Measurements from ENCODE around the gene ECE2. TPM values are rescaled to one million over a fixed set of nuclear protein-coding genes. Genes with fewer than 3 reads are reported as not detected.

Gene ECE2
- total and polyA plus RNA-seq, 8 donors = 0.45 to 2.9 TPM; not detected in 6

DNA sequence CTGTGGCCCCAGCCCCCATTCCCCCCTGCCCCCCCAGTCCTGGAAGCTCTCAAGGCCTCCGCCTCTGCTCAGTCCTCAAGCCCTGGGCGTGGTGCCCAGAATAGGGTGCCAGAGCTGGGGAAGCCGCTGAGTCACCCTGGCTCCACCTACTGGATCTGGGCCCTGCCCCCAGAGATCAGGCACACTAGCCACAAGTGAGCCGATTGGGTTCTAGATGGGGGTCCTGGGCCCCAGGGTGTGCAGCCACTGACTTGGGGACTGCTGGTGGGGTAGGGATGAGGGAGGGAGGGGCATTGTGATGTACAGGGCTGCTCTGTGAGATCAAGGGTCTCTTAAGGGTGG is 44.3 kb downstream of the ECE2 start:
- intact Hi-C loops (cut with DNase I; ENCODE audit: low total_unique reads) = no loop called here

DNA sequence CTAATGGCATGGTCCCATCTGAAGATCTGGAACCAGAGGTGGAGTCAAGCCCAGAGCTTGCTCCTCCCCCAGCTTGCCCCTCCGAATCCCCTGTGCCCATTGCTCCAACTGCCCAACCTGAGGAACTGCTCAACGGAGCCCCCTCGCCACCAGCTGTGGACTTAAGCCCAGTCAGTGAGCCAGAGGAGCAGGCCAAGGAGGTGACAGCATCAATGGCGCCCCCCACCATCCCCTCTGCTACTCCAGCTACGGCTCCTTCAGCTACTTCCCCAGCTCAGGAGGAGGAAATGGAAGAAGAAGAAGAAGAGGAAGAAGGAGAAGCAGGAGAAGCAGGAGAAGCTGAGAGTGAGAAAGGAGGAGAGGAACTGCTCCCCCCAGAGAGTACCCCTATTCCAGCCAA is 45.8 kb downstream of the ECE2 start:
- H3K36me3 ChIP-seq = peaks cover 69 to 95% (median 84%) of the 10 kb centered on the region in 4 donors
- DNase-seq = no peak
- H3K4me3 ChIP-seq = no peak overlapping the region
- no peak for TF ChIP-seq POLR2A (IDR thresholded peaks at IDR 0.05)
- no peak for TF ChIP-seq EP300 (IDR thresholded peaks at IDR 0.05)
- TF ChIP-seq POLR2AphosphoS5 (IDR thresholded peaks at IDR 0.05) = no peak
- TF ChIP-seq, protein P1, sequence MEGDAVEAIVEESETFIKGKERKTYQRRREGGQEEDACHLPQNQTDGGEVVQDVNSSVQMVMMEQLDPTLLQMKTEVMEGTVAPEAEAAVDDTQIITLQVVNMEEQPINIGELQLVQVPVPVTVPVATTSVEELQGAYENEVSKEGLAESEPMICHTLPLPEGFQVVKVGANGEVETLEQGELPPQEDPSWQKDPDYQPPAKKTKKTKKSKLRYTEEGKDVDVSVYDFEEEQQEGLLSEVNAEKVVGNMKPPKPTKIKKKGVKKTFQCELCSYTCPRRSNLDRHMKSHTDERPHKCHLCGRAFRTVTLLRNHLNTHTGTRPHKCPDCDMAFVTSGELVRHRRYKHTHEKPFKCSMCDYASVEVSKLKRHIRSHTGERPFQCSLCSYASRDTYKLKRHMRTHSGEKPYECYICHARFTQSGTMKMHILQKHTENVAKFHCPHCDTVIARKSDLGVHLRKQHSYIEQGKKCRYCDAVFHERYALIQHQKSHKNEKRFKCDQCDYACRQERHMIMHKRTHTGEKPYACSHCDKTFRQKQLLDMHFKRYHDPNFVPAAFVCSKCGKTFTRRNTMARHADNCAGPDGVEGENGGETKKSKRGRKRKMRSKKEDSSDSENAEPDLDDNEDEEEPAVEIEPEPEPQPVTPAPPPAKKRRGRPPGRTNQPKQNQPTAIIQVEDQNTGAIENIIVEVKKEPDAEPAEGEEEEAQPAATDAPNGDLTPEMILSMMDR (IDR thresholded peaks at IDR 0.05) = no peak
- intact Hi-C loops (cut with DNase I; ENCODE audit: low total_unique reads) = no loop called here
- peak overlapping the region in 4 of 5 donors; percentile 22 to 99 (median 94) for H3K27ac ChIP-seq
- H3K9me3 ChIP-seq = no peaks in the 10 kb centered on the region
- no peaks in the 10 kb centered on the region for H3K27me3 ChIP-seq
- WGBS, 5 donors = 84 to 91% (median 85%) methylated on average over 5 of the region's 5 CpGs
- H3K4me1 ChIP-seq = peaks cover 46 to 59% (median 51%) of the 10 kb centered on the region in 4 donors

More for the DNA sequence above, 44.3 kb downstream of the ECE2 start:
- Histone ChIP-seq H3K27ac (peak overlapping the region; percentile 90 to 99 (median 91)), H3K9me3 (no peaks in the 10 kb centered on the region), H3K36me3 (peaks cover 53 to 91% (median 69%) of the 10 kb centered on the region in 4 donors), H3K4me3 (peak overlapping the region; percentile 29 to 61 (median 33)), H3K27me3 (no peaks in the 10 kb centered on the region), H3K4me1 (peaks cover 57 to 71% (median 63%) of the 10 kb centered on the region in 4 donors)
- WGBS, 5 donors = 0 to 6% (median 2%) methylated on average over 2 to 4 of the region's 4 CpGs; no CpG with 5 or more reads in 1 of the 5 donors
- TF ChIP-seq EP300 (IDR thresholded peaks at IDR 0.05) (no peak), POLR2A (IDR thresholded peaks at IDR 0.05) (no peak), POLR2AphosphoS5 (IDR thresholded peaks at IDR 0.05) (peak in 2 of 3 donors; percentile 75 to 77)
- TF ChIP-seq, protein P1 (IDR thresholded peaks at IDR 0.05) = no peak
- peak; percentile 95 to 98 for DNase-seq

DNA sequence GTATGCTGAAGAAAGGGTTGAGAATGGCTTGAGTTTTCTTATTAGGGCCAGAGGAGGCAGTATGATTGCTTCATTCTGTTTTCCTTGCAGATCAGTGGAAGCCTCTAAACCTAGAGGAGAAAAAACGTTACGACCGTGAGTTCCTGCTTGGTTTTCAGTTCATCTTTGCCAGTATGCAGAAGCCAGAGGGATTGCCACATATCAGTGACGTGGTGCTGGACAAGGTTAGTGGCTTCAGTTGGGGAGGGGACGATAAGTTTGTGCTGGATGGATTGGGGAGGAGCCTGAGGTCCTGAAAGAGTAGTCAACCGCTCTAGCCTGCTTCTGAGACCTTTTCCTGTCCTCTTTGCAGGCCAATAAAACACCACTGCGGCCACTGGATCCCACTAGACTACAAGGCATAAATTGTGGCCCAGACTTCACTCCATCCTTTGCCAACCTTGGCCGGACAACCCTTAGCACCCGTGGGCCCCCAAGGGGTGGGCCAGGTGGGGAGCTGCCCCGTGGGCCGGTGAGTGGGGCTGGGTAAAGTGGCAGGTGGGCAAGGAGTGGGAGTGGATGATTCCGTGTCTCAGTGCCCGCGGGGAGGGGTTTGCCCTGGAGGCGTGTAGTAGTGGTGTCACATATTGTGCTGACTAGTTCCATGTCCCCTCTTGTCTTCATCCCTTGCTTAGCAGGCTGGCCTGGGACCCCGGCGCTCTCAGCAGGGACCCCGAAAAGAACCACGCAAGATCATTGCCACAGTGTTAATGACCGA is 47.1 kb downstream of the ECE2 start:
- Histone ChIP-seq H3K9me3 (no peaks in the 10 kb centered on the region), H3K27ac (peak overlapping the region in 4 of 5 donors; percentile 18 to 99 (median 94)), H3K36me3 (peaks cover 82 to 96% (median 86%) of the 10 kb centered on the region in 4 donors), H3K4me1 (peaks cover 34 to 46% (median 39%) of the 10 kb centered on the region in 4 donors), H3K27me3 (no peaks in the 10 kb centered on the region), H3K4me3 (no peak overlapping the region)
- intact Hi-C loops (cut with DNase I; ENCODE audit: low total_unique reads) = no loop called here
- TF ChIP-seq POLR2AphosphoS5 (IDR thresholded peaks at IDR 0.05) (no peak), EP300 (IDR thresholded peaks at IDR 0.05) (no peak), POLR2A (IDR thresholded peaks at IDR 0.05) (no peak)
- TF ChIP-seq, protein P1 (IDR thresholded peaks at IDR 0.05) = no peak
- 83 to 90% (median 86%) methylated on average over 20 of the region's 20 CpGs for WGBS, 5 donors
- DNase-seq = no peak

DNA sequence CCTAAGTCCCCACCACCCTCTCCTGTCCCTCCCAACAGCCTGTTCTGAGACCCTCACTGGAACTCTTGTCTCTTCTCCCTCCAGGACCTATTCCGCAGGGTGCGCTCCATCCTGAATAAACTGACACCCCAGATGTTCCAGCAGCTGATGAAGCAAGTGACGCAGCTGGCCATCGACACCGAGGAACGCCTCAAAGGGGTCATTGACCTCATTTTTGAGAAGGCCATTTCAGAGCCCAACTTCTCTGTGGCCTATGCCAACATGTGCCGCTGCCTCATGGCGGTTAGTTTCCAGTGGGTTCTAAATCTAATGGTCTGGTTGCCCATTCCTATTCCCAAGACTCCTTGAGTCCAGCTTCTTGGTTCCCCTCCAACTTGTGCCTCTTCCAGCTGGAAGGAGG is 47.9 kb downstream of the ECE2 start:
- no peak overlapping the region for H3K4me3 ChIP-seq
- H3K36me3 ChIP-seq = peaks cover 85 to 96% (median 87%) of the 10 kb centered on the region in 4 donors
- H3K9me3 ChIP-seq = no peaks in the 10 kb centered on the region
- H3K27ac ChIP-seq = peak overlapping the region in 2 of 5 donors; percentile 18 to 27
- TF ChIP-seq POLR2AphosphoS5 (IDR thresholded peaks at IDR 0.05) (no peak), POLR2A (IDR thresholded peaks at IDR 0.05) (no peak), EP300 (IDR thresholded peaks at IDR 0.05) (no peak)
- TF ChIP-seq, protein P1 (IDR thresholded peaks at IDR 0.05) = no peak
- no peaks in the 10 kb centered on the region for H3K27me3 ChIP-seq
- WGBS, 5 donors = 83 to 90% (median 85%) methylated on average over 8 of the region's 8 CpGs
- peaks cover 27 to 38% (median 31%) of the 10 kb centered on the region in 4 donors for H3K4me1 ChIP-seq
- intact Hi-C loops (cut with DNase I; ENCODE audit: low total_unique reads) = no loop called here
- DNase-seq = no peak

Data from stomach (tissue), 9 donors.